Stimulated activated naive B cell treated with anti-CD40 and anti-IgM and Interleukin-4, amounts not matched to agents 10 μg/mL and 1 μg/mL and 100 μg/mL, for 72 hours (primary cell): ENCODE data around the gene OPCML.

Experiments used
- ATAC-seq, 2 donors: fragments of 150-1000 bp; cut with Tn5 transposase; replicated peaks; 2 replicates each; pipeline ENCODE4 v1.10.0; 2021; ENCODE audit warnings: moderate library complexity in 1 of 2
- DNase-seq: peaks from one replicate; pipeline ENCODE4 v3.0.0; 2021
- H3K27ac Mint-ChIP-seq: one replicate; pipeline ENCODE4 v1.8.0; 2022; ENCODE audit warnings: mild to moderate bottlenecking, mixed read lengths
- H3K27me3 Mint-ChIP-seq, 2 donors: one replicate each; pipeline ENCODE4 v1.8.0; 2022; ENCODE audit warnings: mixed read lengths in 2 of 2
- H3K36me3 Mint-ChIP-seq, 2 donors: one replicate each; pipeline ENCODE4 v1.8.0; 2022; ENCODE audit warnings: mixed read lengths in 2 of 2, mild to moderate bottlenecking in 1 of 2
- H3K4me1 Mint-ChIP-seq, 2 donors: one replicate each; pipeline ENCODE4 v1.8.0; 2022; ENCODE audit warnings: mixed read lengths in 2 of 2, mild to moderate bottlenecking in 1 of 2
- H3K4me3 Mint-ChIP-seq, 2 donors: one replicate each; pipeline ENCODE4 v1.8.0; 2022; ENCODE audit warnings: mild to moderate bottlenecking in 2 of 2, mixed read lengths in 2 of 2, moderate library complexity in 1 of 2
- H3K9me3 Mint-ChIP-seq, 2 donors: one replicate each; pipeline ENCODE4 v1.8.0; 2022; ENCODE audit warnings: mixed read lengths in 2 of 2, mild to moderate bottlenecking in 1 of 2

OPCML gene

DNA sequence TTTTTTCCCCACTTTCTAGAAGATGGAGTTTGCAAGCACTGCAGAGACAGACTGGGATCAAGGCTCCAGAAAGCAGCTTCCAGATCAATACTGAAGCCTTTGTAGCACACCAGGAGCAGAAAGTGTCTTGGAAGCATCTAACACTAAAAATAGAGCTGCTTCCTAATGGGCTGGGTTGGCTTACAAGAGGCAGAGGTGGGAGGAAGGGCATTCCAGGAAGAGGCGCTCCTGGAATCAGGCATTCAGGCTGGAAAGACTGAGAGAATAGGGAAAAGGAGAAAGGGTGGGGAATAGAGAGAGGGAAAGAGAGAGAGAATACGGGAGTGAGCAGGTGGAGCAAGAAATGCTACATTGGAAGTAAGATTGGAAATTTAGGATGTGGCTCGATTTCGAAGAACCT lies 395.9 kb downstream of the OPCML start:
- H3K27ac Mint-ChIP-seq: no peak overlapping the region
- H3K4me3 Mint-ChIP-seq: no peak overlapping the region
- no peaks in the 10 kb centered on the region for H3K4me1 Mint-ChIP-seq
- peaks cover 11 to 14% of the 10 kb centered on the region in 2 donors for H3K27me3 Mint-ChIP-seq
- no peaks in the 10 kb centered on the region for H3K36me3 Mint-ChIP-seq
- DNase-seq: no peak
- ATAC-seq: no peak
- peaks cover 0 to 2% of the 10 kb centered on the region in 2 donors for H3K9me3 Mint-ChIP-seq

DNA sequence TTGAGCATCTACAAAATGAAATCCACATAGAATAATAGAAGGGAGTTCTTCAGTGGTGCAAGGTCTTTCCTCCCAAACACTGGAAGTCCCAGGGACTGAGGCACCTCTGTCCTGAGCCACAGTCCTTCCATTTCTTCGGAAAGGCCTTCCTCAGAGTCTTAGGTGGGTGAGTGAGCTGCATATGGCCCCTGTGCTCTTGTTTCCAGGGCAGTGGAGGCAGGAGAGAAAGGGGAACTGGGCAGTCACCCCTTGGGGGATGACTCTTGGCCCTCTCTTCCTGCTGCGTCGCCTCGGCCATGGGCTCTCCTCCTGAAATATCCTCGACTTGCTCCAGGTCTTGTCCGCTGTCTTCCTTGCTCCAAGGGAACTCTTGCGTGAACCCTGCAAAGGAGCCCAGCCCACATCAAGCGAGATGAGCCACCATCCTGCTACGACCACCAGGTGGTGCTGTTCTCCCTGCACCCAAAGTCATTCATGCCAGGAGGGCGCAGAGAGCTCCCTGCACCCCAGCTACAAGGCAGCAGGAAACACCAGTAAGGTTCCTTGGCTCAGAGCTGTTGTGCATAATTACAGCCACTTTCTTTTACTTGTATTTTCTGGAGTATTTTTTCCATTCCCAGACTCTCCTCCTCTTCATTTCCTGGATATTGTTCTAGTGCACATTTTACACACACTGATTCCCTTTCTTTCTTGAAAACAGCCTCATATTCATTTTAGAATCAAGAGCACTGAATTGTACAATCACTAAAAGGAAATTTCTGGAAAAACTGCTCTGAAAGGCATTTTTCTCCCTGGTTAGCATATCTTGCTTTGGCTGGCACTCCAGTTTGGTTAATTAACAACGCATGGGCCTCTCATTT lies 397.8 kb downstream of the OPCML start:
- H3K9me3 Mint-ChIP-seq: peaks cover 0 to 1% of the 10 kb centered on the region in 2 donors
- no peaks in the 10 kb centered on the region for H3K4me1 Mint-ChIP-seq
- H3K27ac Mint-ChIP-seq: no peak overlapping the region
- H3K36me3 Mint-ChIP-seq: no peaks in the 10 kb centered on the region
- peak; percentile 3 for DNase-seq
- H3K27me3 Mint-ChIP-seq: peaks cover 11 to 14% of the 10 kb centered on the region in 2 donors
- H3K4me3 Mint-ChIP-seq: no peak overlapping the region
- ATAC-seq: peak; percentile 65 to 67

DNA sequence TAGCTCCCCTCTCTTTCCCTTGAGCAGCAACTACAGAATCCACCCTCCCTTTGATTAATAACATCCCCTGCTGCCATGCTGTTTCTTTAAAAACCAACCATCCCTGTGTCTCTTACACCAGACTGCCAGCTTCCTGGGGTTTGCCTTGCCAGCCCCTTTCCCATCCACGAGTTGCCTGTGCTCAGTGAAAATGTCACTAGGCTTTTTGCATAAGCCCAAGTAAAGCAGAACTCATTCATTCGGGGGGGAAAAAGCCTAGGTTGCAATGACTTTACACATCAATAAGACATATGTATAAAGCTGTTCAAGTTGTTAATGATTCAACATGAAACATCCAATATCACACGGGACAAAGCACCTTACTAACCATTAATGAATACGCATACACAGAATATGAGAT lies 398.7 kb downstream of the OPCML start:
- ATAC-seq (no peak), DNase-seq (no peak)
- H3K27ac Mint-ChIP-seq: no peak overlapping the region
- H3K4me3 Mint-ChIP-seq: no peak overlapping the region
- H3K27me3 Mint-ChIP-seq: peaks cover 16 to 19% of the 10 kb centered on the region in 2 donors
- H3K36me3 Mint-ChIP-seq: no peaks in the 10 kb centered on the region
- peaks cover 0 to 1% of the 10 kb centered on the region in 2 donors for H3K9me3 Mint-ChIP-seq
- no peaks in the 10 kb centered on the region for H3K4me1 Mint-ChIP-seq

- Mint-ChIP-seq H3K9me3 (peaks cover 0 to 1% of the 10 kb centered on the region in 2 donors), H3K4me3 (no peak overlapping the region), H3K27me3 (peaks cover 16 to 19% of the 10 kb centered on the region in 2 donors), H3K27ac (no peak overlapping the region), H3K4me1 (no peaks in the 10 kb centered on the region), H3K36me3 (no peaks in the 10 kb centered on the region)
- no peak for DNase-seq
- ATAC-seq: no peak
These were observed 399.3 kb downstream of the OPCML start for GRCh38 chr11:133133050-133133449.

DNA sequence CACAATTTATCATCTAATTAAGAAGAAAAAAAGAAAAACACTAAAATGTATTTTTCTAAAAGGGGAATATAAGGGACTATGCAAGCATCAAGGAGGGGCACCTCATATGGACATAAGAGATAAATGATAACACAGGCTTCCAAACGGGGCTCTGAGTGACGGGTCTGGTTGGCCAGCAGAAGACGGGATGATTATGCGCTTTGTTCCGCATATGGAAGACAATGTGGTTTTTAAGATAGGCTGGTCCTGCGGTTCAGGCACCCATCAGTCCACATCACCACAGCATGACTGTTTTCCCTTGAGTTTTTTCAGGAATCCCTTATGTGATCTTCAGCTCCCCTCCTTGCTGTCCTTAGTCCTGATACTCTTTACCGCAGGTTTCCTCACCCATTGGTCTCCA lies 404.6 kb downstream of the OPCML start:
- Mint-ChIP-seq H3K4me3 (no peak overlapping the region), H3K36me3 (no peaks in the 10 kb centered on the region), H3K4me1 (no peaks in the 10 kb centered on the region), H3K9me3 (no peaks in the 10 kb centered on the region), H3K27me3 (peaks cover 5 to 16% of the 10 kb centered on the region in 2 donors), H3K27ac (no peak overlapping the region)
- ATAC-seq (no peak), DNase-seq (no peak)

- ATAC-seq (no peak), DNase-seq (no peak)
- no peaks in the 10 kb centered on the region for H3K4me1 Mint-ChIP-seq
- H3K4me3 Mint-ChIP-seq: no peak overlapping the region
- no peaks in the 10 kb centered on the region for H3K36me3 Mint-ChIP-seq
- peaks cover 0 to 1% of the 10 kb centered on the region in 2 donors for H3K9me3 Mint-ChIP-seq
- no peak overlapping the region for H3K27ac Mint-ChIP-seq
- H3K27me3 Mint-ChIP-seq: peaks cover under 1 to 12% of the 10 kb centered on the region in 2 donors
These were observed 408.5 kb downstream of the OPCML start for GRCh38 chr11:133123796-133124195.

DNA sequence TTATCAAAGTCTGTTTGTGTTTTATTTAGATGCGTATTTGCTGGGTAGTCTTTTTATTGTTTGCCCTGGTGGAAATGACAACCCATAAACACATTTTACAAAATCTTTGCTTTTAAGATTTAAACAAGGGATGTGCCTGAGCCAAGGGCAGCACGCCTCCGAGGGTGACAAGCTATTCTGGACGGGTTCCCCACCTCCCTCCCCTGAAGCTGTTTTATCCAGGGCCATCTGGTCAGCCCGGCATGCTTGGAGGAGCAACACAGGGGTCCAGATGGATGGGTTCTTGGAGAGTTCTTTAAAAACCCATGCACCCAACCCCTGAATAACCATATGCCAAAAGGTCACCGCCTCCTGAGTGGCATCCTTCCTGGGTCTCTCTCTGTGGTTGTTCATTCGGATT lies 408.9 kb downstream of the OPCML start:
- Mint-ChIP-seq H3K27me3 (peaks cover 0 to 10% of the 10 kb centered on the region in 2 donors), H3K27ac (no peak overlapping the region), H3K4me3 (no peak overlapping the region), H3K4me1 (no peaks in the 10 kb centered on the region), H3K9me3 (peaks cover 0 to 1% of the 10 kb centered on the region in 2 donors), H3K36me3 (no peaks in the 10 kb centered on the region)
- ATAC-seq: no peak
- DNase-seq: no peak

GRCh38 chr11:133122256-133122655 lies 410.0 kb downstream of the OPCML start:
- H3K36me3 Mint-ChIP-seq: no peaks in the 10 kb centered on the region
- DNase-seq (no peak), ATAC-seq (no peak)
- no peaks in the 10 kb centered on the region for H3K4me1 Mint-ChIP-seq
- peaks cover 0 to 1% of the 10 kb centered on the region in 2 donors for H3K9me3 Mint-ChIP-seq
- no peak overlapping the region for H3K4me3 Mint-ChIP-seq
- H3K27ac Mint-ChIP-seq: no peak overlapping the region
- H3K27me3 Mint-ChIP-seq: peaks cover 0 to 10% of the 10 kb centered on the region in 2 donors

- Mint-ChIP-seq H3K4me1 (no peaks in the 10 kb centered on the region), H3K9me3 (peaks cover 0 to 1% of the 10 kb centered on the region in 2 donors), H3K4me3 (no peak overlapping the region), H3K27ac (no peak overlapping the region), H3K36me3 (no peaks in the 10 kb centered on the region), H3K27me3 (no peaks in the 10 kb centered on the region)
- DNase-seq: no peak
- no peak for ATAC-seq
These were observed 413.6 kb downstream of the OPCML start for GRCh38 chr11:133118563-133119268.

DNA sequence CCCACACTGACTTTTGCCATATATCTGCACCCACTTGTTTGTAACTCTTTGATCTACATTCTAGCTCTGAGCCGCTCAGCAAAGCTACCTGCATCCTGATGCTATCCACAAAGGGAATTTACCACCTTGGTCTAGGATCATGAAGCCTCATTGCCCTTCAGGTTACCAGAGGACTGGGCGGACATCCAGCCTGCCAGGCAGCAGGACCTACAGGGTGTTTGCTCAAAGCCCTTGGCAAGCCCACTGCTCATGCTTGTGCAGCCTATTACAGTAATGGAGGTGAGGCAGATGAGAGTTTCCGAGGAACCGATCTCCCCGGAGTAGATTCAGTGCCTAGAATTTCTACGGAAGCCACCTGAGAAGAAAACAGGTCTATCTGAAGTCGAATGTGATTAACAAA lies 417.2 kb downstream of the OPCML start:
- Mint-ChIP-seq H3K36me3 (no peaks in the 10 kb centered on the region), H3K27me3 (no peaks in the 10 kb centered on the region), H3K4me1 (no peaks in the 10 kb centered on the region), H3K27ac (no peak overlapping the region), H3K4me3 (no peak overlapping the region), H3K9me3 (peaks cover 0 to 3% of the 10 kb centered on the region in 2 donors)
- DNase-seq (no peak), ATAC-seq (no peak)

- peaks cover 0 to 6% of the 10 kb centered on the region in 2 donors for H3K27me3 Mint-ChIP-seq
- H3K9me3 Mint-ChIP-seq: peaks cover 0 to 5% of the 10 kb centered on the region in 2 donors
- no peak overlapping the region for H3K4me3 Mint-ChIP-seq
- DNase-seq (no peak), ATAC-seq (no peak)
- no peak overlapping the region for H3K27ac Mint-ChIP-seq
- no peaks in the 10 kb centered on the region for H3K36me3 Mint-ChIP-seq
- H3K4me1 Mint-ChIP-seq: no peaks in the 10 kb centered on the region
These were observed 424.5 kb downstream of the OPCML start for GRCh38 chr11:133107763-133108162.

DNA sequence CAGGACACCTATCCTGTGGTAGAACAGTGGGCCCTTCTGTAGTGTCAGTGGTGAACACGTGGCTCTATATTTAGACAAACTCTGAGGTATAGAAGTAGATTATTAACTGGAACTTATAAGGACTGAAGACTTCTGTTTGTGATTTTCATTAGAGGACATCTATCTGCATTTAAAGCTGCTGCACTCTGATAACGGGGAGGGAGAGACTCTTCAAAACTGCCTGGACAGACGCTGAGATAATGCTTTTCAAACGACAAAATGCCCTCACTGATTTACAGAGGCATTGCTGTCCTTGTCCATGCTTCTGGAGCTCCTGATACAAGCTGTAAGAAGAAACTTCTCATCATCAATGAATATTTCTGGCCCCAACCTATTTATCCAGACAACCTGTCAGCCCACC lies 425.2 kb downstream of the OPCML start:
- no peak for DNase-seq
- ATAC-seq: no peak
- Mint-ChIP-seq H3K27me3 (peaks cover 0 to 6% of the 10 kb centered on the region in 2 donors), H3K4me1 (no peaks in the 10 kb centered on the region), H3K9me3 (peaks cover 0 to 5% of the 10 kb centered on the region in 2 donors), H3K36me3 (no peaks in the 10 kb centered on the region), H3K27ac (no peak overlapping the region), H3K4me3 (no peak overlapping the region)

- H3K27ac Mint-ChIP-seq: no peak overlapping the region
These were observed 425.9 kb downstream of the OPCML start for GRCh38 chr11:133106417-133106816.

GRCh38 chr11:133104009-133104744 lies 428.1 kb downstream of the OPCML start:
- Mint-ChIP-seq H3K27me3 (peaks cover 0 to 6% of the 10 kb centered on the region in 2 donors), H3K36me3 (no peaks in the 10 kb centered on the region), H3K27ac (no peak overlapping the region), H3K9me3 (peaks cover 0 to 6% of the 10 kb centered on the region in 2 donors), H3K4me3 (no peak overlapping the region), H3K4me1 (no peaks in the 10 kb centered on the region)
- no peak for ATAC-seq
- no peak for DNase-seq

More at GRCh38 chr11:133106417-133106816, 425.9 kb downstream of the OPCML start:
- no peak overlapping the region for H3K4me3 Mint-ChIP-seq
- peaks cover 0 to 6% of the 10 kb centered on the region in 2 donors for H3K27me3 Mint-ChIP-seq
- H3K36me3 Mint-ChIP-seq: no peaks in the 10 kb centered on the region
- DNase-seq (no peak), ATAC-seq (no peak)
- H3K9me3 Mint-ChIP-seq: peaks cover 0 to 5% of the 10 kb centered on the region in 2 donors
- H3K4me1 Mint-ChIP-seq: no peaks in the 10 kb centered on the region
